ENCODE results near the gene SNRPD1. TPM values are rescaled to one million over a fixed set of nuclear protein-coding genes. Genes with fewer than 3 reads are reported as not detected.

The SNRPD1 gene
- total RNA-seq, 1 donor from 2014 or later: 22.6 TPM

Small RNA genes within 50 kb of the gene (microRNA-seq; reads per million reads assigned to microRNA genes)
- gene MIR320C1 (ENCODE audit: borderline number of aligned reads): not detected

Other genes with a start within 250 kb of the SNRPD1 start
- gene ESCO1, start 11.6 kb upstream of the SNRPD1 start, total RNA-seq: 10.1 TPM
- gene ABHD3, start 92.5 kb downstream of the SNRPD1 start, total RNA-seq: 6.0 TPM
- 18.9 TPM for gene MIB1, start 128.5 kb downstream of the SNRPD1 start, total RNA-seq

All from left ventricle myocardium superior (tissue), 1 donor.